K562 (cell line): Measurements from ENCODE around the gene ISCA1. TPM values are rescaled to one million over a fixed set of nuclear protein-coding genes. Genes with fewer than 3 reads are reported as not detected.

ENCODE experiments used
- BDP1 ChIP-seq: IDR thresholded peaks from 3 replicates; pipeline ENCODE4 v1.6.1; 2011; ENCODE audit not compliant: insufficient read length, insufficient read depth
- BRF1 ChIP-seq: IDR thresholded peaks from 3 replicates; pipeline ENCODE4 v1.6.1; 2011; ENCODE audit warnings: borderline replicate concordance, mild to moderate bottlenecking; ENCODE audit not compliant: insufficient read length; ENCODE audit errors: extremely low read depth
- CTCF ChIP-seq, 3 experiments: IDR thresholded peaks in 2 of 3; conservative IDR thresholded peaks in 1 of 3; 2 replicates each; pipeline ENCODE4 v1.5.1; 2011 to 2012; ENCODE audit warnings: low read length in 3 of 3, mild to moderate bottlenecking in 3 of 3, control low read depth in 2 of 3, improper control_type of control experiment in 1 of 3, inconsistent platforms in 1 of 3, low read depth in 1 of 3, mixed read lengths in 1 of 3, moderate library complexity in 1 of 3; ENCODE audit not compliant: insufficient read depth in 2 of 3
- HDAC3 ChIP-seq: fragments of 450-650 bp; IDR thresholded peaks from 2 replicates; pipeline ENCODE4 v1.6.1; 2018; ENCODE audit warnings: borderline replicate concordance, mild to moderate bottlenecking, moderate library complexity; ENCODE audit not compliant: partially characterized antibody
- KAT7 ChIP-seq: sonication (generic); formaldehyde crosslinking; IDR thresholded peaks from 2 replicates; pipeline ENCODE4 v1.8.0; 2022; ENCODE audit warnings: missing genetic modification reagents, mild to moderate bottlenecking, borderline replicate concordance
- L3MBTL2 ChIP-seq: fragments of 450-650 bp; IDR thresholded peaks from 2 replicates; pipeline ENCODE4 v1.6.1; 2016; ENCODE audit warnings: mild to moderate bottlenecking, moderate library complexity
- MTA2 ChIP-seq: fragments of 450-650 bp; IDR thresholded peaks from 2 replicates; pipeline ENCODE4 v1.6.1; 2016; ENCODE audit warnings: low read depth
- MXD1 ChIP-seq: fragments of 250-450 bp; sonication (Bioruptor Pico); IDR thresholded peaks from 2 replicates; pipeline ENCODE4 v1.8.0; 2021; ENCODE audit warnings: borderline replicate concordance, mild to moderate bottlenecking, moderate library complexity; ENCODE audit not compliant: poor library complexity, severe bottlenecking
- MYNN ChIP-seq, 2 experiments: sonication (generic); formaldehyde crosslinking in 1 of 2; IDR thresholded peaks; 2 replicates each; pipeline versions ENCODE4 v1.5.0 to v1.6.1; 2016 to 2020; ENCODE audit warnings: antibody characterized with exemption in 1 of 2, missing genetic modification reagents in 1 of 2
- NCOA6 ChIP-seq: fragments of 450-650 bp; IDR thresholded peaks from 2 replicates; pipeline ENCODE4 v1.6.1; 2017; ENCODE audit warnings: mild to moderate bottlenecking
- PML ChIP-seq: IDR thresholded peaks from 2 replicates; pipeline ENCODE4 v1.6.1; 2012; ENCODE audit warnings: low read length, inconsistent platforms
- POLR2B ChIP-seq: fragments of 450-650 bp; IDR thresholded peaks from 2 replicates; pipeline ENCODE4 v1.6.1; 2018; ENCODE audit warnings: low read depth; ENCODE audit not compliant: partially characterized antibody
- RFX5 ChIP-seq: IDR thresholded peaks from 2 replicates; pipeline ENCODE4 v1.6.1; 2011; ENCODE audit warnings: low read depth, mild to moderate bottlenecking, improper control_type of control experiment, low read length
- SMARCA4 ChIP-seq: fragments of 450-650 bp; IDR thresholded peaks from 2 replicates; pipeline ENCODE4 v1.6.1; 2016
- SREBF2 ChIP-seq: sonication (generic); formaldehyde crosslinking; IDR thresholded peaks from 2 replicates; pipeline ENCODE4 v1.4.0; 2020; ENCODE audit warnings: mild to moderate bottlenecking, missing genetic modification reagents
- TRIM24 ChIP-seq, 2 experiments: fragments of 450-650 bp; IDR thresholded peaks; 2 replicates each; pipeline ENCODE4 v1.6.1; 2016
- ZMIZ1 ChIP-seq, 2 experiments: fragments of 150-350 bp in 1 of 2; IDR thresholded peaks; 2 replicates each; pipeline ENCODE4 v1.6.1; 2012 to 2016; ENCODE audit warnings: low read depth in 2 of 2, low read length in 2 of 2, mild to moderate bottlenecking in 1 of 2, moderate library complexity in 1 of 2
- ZNF398 ChIP-seq: fragments of 250-450 bp; sonication (Bioruptor Pico); IDR thresholded peaks from 2 replicates; pipeline ENCODE4 v1.8.0; 2021; ENCODE audit warnings: moderate library complexity, mild to moderate bottlenecking, inconsistent platforms
- ZNF512 ChIP-seq: IDR thresholded peaks from 2 replicates; pipeline ENCODE4 v1.6.1; 2016; ENCODE audit warnings: missing genetic modification characterization, missing compliant biosample characterization
- ZSCAN29 ChIP-seq: fragments of 450-650 bp; IDR thresholded peaks from 2 replicates; pipeline ENCODE4 v1.6.1; 2017
- polyA plus RNA-seq, 8 experiments: library from polyadenylated mRNA; depleted of rRNA in 4 of 8; stranded (reverse) in 5 of 8; unstranded in 3 of 8; fragments of >200 nt; fragmentation: Nextera tagmentation in 2 of 8; fragmentation: Illumina TruSeq in 1 of 8; extraction: Ambion mirVana in 2 of 8; extraction: Trizol in 1 of 8; gene quantifications; 2 replicates each; pipeline versions ENCODE4 v1.2.1 to v1.2.3, GENCODE V29; 2011 to 2014; ENCODE audit warnings: inconsistent platforms in 1 of 8, missing spikeins in 1 of 8
- total RNA-seq, 7 experiments: library from RNA; depleted of rRNA in 6 of 7; stranded (reverse); fragments of >200 nt in 6 of 7; fragmentation: Illumina TruSeq in 2 of 7; extraction: Trizol in 2 of 7; gene quantifications; 2 replicates each; pipeline versions ENCODE4 v1.2.1 to v1.2.3, GENCODE V29; 2011 to 2021; ENCODE audit warnings: low replicate concordance in 1 of 7

ISCA1 gene
- total and polyA plus RNA-seq, 9 of the 15 experiments (the other 6 are each of a cell fraction or from before 2014, with no cell fraction given): 6.5 to 27.1 (median 20.0) TPM

- peak; percentile 53; the same call in 1 of the 2 replicates for TF ChIP-seq PML
- TF ChIP-seq CTCF (IDR thresholded peaks at IDR 0.05 in 2 of 3, conservative IDR thresholded peaks at IDR 0.05 in 1 of 3; ENCODE audit: insufficient read depth in 2 of 3, low read depth in 1 of 3, low read length in 3 of 3): peak in 2 of 3 experiments; percentile 3 to 19; a peak in 3 of 6 replicates
- no peak for TF ChIP-seq BDP1
- no peak for TF ChIP-seq ZNF398 (CRISPR knock-in tag)
- no peak for TF ChIP-seq POLR2B
- peak in 1 of 2 experiments; percentile 76; a peak in 1 of 4 replicates for TF ChIP-seq ZMIZ1 (IDR thresholded peaks at IDR 0.05; ENCODE audit: low read depth in 2 of 2, low read length in 2 of 2)
- TF ChIP-seq KAT7 (CRISPR knock-in tag): no peak
- TF ChIP-seq ZNF512 (tag): no peak
- TF ChIP-seq MXD1 (CRISPR knock-in tag): no peak
- TF ChIP-seq RFX5: no peak
- peak; percentile 60; the same call in 1 of the 2 replicates for TF ChIP-seq MYNN (IDR thresholded peaks at IDR 0.05)
- no peak for TF ChIP-seq MYNN (CRISPR knock-in tag; IDR thresholded peaks at IDR 0.05)
- TF ChIP-seq SREBF2 (CRISPR knock-in tag): no peak
- TF ChIP-seq ZSCAN29: no peak
- no peak for TF ChIP-seq BRF1
- TF ChIP-seq HDAC3: no peak
- 0 out of 4 replicates have a peak, but pooled peaks of 1 of the 2 experiments have one; percentile 18 for TF ChIP-seq TRIM24 (IDR thresholded peaks at IDR 0.05)
- TF ChIP-seq NCOA6: no peak
- peak; percentile 67 for TF ChIP-seq MTA2
- no peak for TF ChIP-seq L3MBTL2
- TF ChIP-seq SMARCA4: peak; percentile 67
Measured at GRCh38 chr9:86286278-86286677, 3.9 kb upstream of the ISCA1 start (continued).
